Measurements from ENCODE around the gene ABITRAM. TPM values are rescaled to one million over a fixed set of nuclear protein-coding genes. Genes with fewer than 3 reads are reported as not detected.

Gene ABITRAM
- total RNA-seq, 4 donors from 2014 or later: 7.1 to 28.1 (median 9.5) TPM

DNA sequence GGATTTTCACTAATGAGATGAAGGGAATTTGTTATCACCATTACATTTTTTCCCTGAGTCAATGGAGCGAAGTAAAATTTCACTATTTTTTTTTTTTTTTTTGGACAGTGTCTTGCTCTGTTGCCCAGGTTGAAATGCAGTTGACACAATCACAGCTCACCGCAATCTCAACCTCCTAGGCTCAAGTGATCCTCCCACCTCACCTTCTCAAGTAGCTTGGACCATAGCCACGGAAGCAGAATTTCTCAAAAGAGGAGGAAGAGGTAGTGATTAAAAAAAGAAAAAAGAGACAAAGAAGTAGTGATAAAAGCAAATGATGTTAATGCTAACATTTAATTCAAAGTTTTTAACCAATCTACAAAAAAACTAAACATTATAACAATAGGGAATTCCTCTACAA is 30.0 kb upstream of the ABITRAM start:
- H3K36me3 ChIP-seq: peaks cover 6 to 100% of the 10 kb centered on the region in 2 donors
- no peak for ATAC-seq
- 100% methylated on average over 1 to 2 of the region's 3 CpGs for WGBS, 2 donors (ENCODE audit: low coverage in 1 of 2)

DNA sequence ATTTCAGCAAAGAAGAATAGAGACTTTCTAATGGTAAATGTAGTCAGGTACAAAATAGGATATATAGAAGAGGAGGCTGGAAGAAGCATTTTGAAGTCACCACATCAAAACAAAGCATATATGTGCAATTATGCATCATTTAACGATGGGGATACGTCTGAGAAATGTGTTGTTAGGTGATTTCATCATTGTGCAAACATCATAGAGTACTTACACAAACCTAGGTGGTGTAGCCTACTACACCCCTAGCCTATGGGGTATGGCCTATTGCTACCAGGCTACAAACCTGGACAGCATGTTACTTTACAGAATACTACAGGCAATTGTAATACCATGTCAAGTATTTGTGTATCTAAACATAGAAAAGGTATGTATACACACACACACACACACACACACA is 28.7 kb upstream of the ABITRAM start:
- TF ChIP-seq POLR2A (IDR thresholded peaks at IDR 0.05): no peak
- ATAC-seq: no peak
- peaks cover 6 to 100% of the 10 kb centered on the region in 2 donors for H3K36me3 ChIP-seq
- no peak overlapping the region for H3K27ac ChIP-seq
- no peaks in the 10 kb centered on the region for H3K4me1 ChIP-seq
- 65 to 77% methylated on average over 2 of the region's 2 CpGs for WGBS, 2 donors (ENCODE audit: low coverage in 1 of 2)
- H3K9me3 ChIP-seq: no peaks in the 10 kb centered on the region
- H3K4me3 ChIP-seq: no peak overlapping the region
- H3K27me3 ChIP-seq: no peaks in the 10 kb centered on the region

More for the DNA sequence above, 30.0 kb upstream of the ABITRAM start:
- H3K4me1 ChIP-seq: no peaks in the 10 kb centered on the region
- TF ChIP-seq, protein P1, sequence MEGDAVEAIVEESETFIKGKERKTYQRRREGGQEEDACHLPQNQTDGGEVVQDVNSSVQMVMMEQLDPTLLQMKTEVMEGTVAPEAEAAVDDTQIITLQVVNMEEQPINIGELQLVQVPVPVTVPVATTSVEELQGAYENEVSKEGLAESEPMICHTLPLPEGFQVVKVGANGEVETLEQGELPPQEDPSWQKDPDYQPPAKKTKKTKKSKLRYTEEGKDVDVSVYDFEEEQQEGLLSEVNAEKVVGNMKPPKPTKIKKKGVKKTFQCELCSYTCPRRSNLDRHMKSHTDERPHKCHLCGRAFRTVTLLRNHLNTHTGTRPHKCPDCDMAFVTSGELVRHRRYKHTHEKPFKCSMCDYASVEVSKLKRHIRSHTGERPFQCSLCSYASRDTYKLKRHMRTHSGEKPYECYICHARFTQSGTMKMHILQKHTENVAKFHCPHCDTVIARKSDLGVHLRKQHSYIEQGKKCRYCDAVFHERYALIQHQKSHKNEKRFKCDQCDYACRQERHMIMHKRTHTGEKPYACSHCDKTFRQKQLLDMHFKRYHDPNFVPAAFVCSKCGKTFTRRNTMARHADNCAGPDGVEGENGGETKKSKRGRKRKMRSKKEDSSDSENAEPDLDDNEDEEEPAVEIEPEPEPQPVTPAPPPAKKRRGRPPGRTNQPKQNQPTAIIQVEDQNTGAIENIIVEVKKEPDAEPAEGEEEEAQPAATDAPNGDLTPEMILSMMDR (IDR thresholded peaks at IDR 0.05): no peak
- no peak for TF ChIP-seq EP300 (IDR thresholded peaks at IDR 0.05)
- no peak for TF ChIP-seq POLR2AphosphoS5 (IDR thresholded peaks at IDR 0.05)
- no peak for TF ChIP-seq POLR2A (IDR thresholded peaks at IDR 0.05)
- no peaks in the 10 kb centered on the region for H3K9me3 ChIP-seq
- no peak overlapping the region for H3K4me3 ChIP-seq
- H3K27ac ChIP-seq: no peak overlapping the region
- no peaks in the 10 kb centered on the region for H3K27me3 ChIP-seq

DNA sequence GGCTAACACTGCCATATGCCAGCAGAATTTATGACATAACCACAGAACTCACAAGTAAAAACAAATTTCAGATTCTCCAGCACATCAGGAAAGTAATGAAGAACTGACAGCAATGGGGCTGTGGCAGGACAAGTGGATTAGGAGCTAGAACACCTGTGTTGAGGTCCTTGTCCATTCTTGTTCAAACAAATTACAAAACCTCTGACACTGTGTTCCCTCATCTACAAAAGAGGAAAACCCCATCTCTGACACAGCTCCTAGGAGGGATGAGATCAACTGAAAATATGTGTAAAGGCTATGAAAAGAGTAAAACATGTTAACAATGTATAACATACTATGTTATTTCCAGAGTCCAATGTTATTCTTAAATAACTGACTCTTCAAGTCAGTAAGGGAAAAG is 23.8 kb upstream of the ABITRAM start:
- ATAC-seq: no peak
- Histone ChIP-seq H3K27ac (no peak overlapping the region), H3K4me1 (no peaks in the 10 kb centered on the region), H3K9me3 (no peaks in the 10 kb centered on the region), H3K4me3 (no peak overlapping the region), H3K36me3 (peaks cover 6 to 99% of the 10 kb centered on the region in 2 donors), H3K27me3 (no peaks in the 10 kb centered on the region)
- TF ChIP-seq POLR2A (IDR thresholded peaks at IDR 0.05) (no peak), POLR2AphosphoS5 (IDR thresholded peaks at IDR 0.05) (no peak), EP300 (IDR thresholded peaks at IDR 0.05) (no peak)
- TF ChIP-seq, protein P1 (IDR thresholded peaks at IDR 0.05): no peak

DNA sequence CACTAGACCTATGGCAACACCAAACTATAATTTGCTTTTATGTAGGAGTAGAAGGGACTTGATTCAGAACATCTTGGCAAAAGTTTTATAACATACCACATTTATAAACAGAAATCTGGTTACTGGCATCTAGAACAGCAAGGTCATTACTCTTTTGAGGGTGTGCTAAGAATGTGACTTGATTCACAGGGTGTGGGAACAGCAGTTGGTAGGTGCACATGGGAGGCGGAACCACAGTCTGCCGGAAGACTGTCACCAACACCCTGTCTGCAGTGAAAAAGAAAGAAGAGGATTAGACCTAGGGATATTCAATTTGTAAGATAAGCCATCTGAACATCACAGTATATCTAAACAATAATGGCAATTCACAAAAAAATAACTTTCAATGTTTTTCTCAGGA is 23.3 kb upstream of the ABITRAM start:
- Histone ChIP-seq H3K4me3 (no peak overlapping the region), H3K4me1 (no peaks in the 10 kb centered on the region), H3K27me3 (no peaks in the 10 kb centered on the region), H3K9me3 (no peaks in the 10 kb centered on the region), H3K36me3 (peaks cover 8 to 99% of the 10 kb centered on the region in 2 donors), H3K27ac (no peak overlapping the region)
- ATAC-seq: no peak
- TF ChIP-seq POLR2A (IDR thresholded peaks at IDR 0.05): no peak
- TF ChIP-seq, protein P1 (IDR thresholded peaks at IDR 0.05): no peak
- TF ChIP-seq EP300 (IDR thresholded peaks at IDR 0.05): no peak
- TF ChIP-seq POLR2AphosphoS5 (IDR thresholded peaks at IDR 0.05): no peak
- WGBS, 2 donors (ENCODE audit: low coverage in 1 of 2): 93 to 96% methylated on average over 2 of the region's 2 CpGs

DNA sequence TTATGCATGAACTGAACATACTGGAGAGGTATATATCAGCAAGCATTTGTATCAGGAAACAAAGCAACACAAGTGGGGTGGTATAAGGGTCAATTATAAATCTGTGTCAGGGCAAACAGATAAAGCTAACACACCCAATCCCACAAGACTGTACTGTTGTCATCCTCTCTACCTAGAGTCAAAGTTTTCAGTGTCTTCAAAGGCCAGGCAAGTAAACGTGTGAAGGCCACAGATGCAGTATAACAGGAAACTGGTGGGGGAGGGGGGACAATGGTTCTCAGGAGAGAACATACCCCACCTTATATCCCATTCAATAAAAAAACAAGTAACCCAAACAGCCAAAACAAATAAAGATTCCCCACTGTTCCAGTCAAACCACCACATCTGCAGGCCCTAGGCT is 22.4 kb upstream of the ABITRAM start:
- no peak overlapping the region for H3K27ac ChIP-seq
- peaks cover 8 to 99% of the 10 kb centered on the region in 2 donors for H3K36me3 ChIP-seq
- TF ChIP-seq EP300 (IDR thresholded peaks at IDR 0.05) (no peak), POLR2A (IDR thresholded peaks at IDR 0.05) (no peak)
- 17 to 33% methylated on average over 1 of the region's 1 CpG for WGBS, 2 donors (ENCODE audit: low coverage in 1 of 2)
- no peak for ATAC-seq
- no peaks in the 10 kb centered on the region for H3K4me1 ChIP-seq
- H3K4me3 ChIP-seq: no peak overlapping the region
- H3K9me3 ChIP-seq: no peaks in the 10 kb centered on the region
- no peaks in the 10 kb centered on the region for H3K27me3 ChIP-seq

DNA sequence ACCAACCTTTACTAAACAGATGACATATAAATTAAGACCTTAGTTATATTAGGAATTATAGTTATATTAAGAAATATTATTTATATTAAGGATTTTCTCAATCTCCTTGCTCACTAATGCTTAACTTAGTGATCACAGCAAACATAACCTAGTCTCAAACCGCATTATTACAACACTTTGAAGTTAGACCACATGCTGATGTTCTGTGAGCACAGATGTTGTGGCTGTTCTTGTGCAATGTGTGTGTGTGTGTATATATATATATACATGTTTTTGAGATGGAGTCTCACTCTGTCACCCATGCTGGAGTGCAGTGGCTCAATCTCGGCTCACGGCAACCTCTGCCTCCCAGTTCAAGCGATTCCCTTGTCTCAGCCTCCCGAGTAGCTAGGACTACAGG is 20.8 kb upstream of the ABITRAM start:
- no peak for TF ChIP-seq POLR2A (IDR thresholded peaks at IDR 0.05)
- TF ChIP-seq POLR2AphosphoS5 (IDR thresholded peaks at IDR 0.05): no peak
- TF ChIP-seq EP300 (IDR thresholded peaks at IDR 0.05): no peak
- TF ChIP-seq, protein P1 (IDR thresholded peaks at IDR 0.05): no peak
- Histone ChIP-seq H3K27me3 (no peaks in the 10 kb centered on the region), H3K4me1 (no peaks in the 10 kb centered on the region), H3K9me3 (no peaks in the 10 kb centered on the region), H3K4me3 (no peak overlapping the region), H3K36me3 (peaks cover 8 to 99% of the 10 kb centered on the region in 2 donors), H3K27ac (no peak overlapping the region)
- 94 to 98% methylated on average over 4 to 5 of the region's 5 CpGs for WGBS, 2 donors (ENCODE audit: low coverage in 1 of 2)
- ATAC-seq: no peak
